HCT116 (cell line): ENCODE measurements around the gene IFITM10. TPM values are rescaled to one million over a fixed set of nuclear protein-coding genes. Genes with fewer than 3 reads are reported as not detected.

Experiments used
- ATAC-seq: fragments of 200-7000 bp; cut with Tn5 transposase; 2 replicates; pipeline ENCODE4 v1.9.1; 2020; ENCODE audit warnings: mild to moderate bottlenecking, moderate library complexity
- BruUV-seq: library from RNA; stranded (reverse); fragments of 400-500 nt; replicated peaks from 2 replicates; lab custom pipeline; 2021; lab: Mats Ljungman, UMichigan
- CTCF ChIA-PET: fragments of 300-600 bp; sonication (Branson Sonifier 250); formaldehyde crosslinking; loops from one replicate; lab custom pipeline; 2021; ENCODE audit warnings: antibody characterized with exemption; lab: Charles Lee
- POLR2A ChIA-PET: fragments of 300-600, 350-600 bp; sonication (Branson Sonifier 250); formaldehyde crosslinking; loops from one replicate; lab custom pipeline; 2021; ENCODE audit warnings: antibody characterized with exemption; lab: Charles Lee
- RAD21 ChIA-PET, 2 experiments: fragments of 300-600 bp; sonication (Branson Sonifier 250); formaldehyde crosslinking; loops; one replicate each; lab custom pipeline; 2023; ENCODE audit warnings: low total read pairs in 2 of 2; ENCODE audit not compliant: uncharacterized antibody in 2 of 2, unreplicated experiment in 2 of 2, low non-redundant PET in 1 of 2; lab: Charles Lee
- DNase-seq: peaks from one replicate; pipeline ENCODE4 v3.0.0-alpha.2; 2010; ENCODE audit warnings: low read depth, low spot score
- H2AFZ ChIP-seq: fragments of 200-600 bp; shearing (Covaris generic), sonication (generic); 2 replicates; pipeline ENCODE4 v1.6.1; 2017; ENCODE audit warnings: low read depth, mixed run types, mixed read lengths, antibody characterized with exemption, low read length; ENCODE audit not compliant: poor library complexity, severe bottlenecking
- H3K27ac ChIP-seq: 2 replicates; pipeline ENCODE4 v1.5.1; 2012; ENCODE audit warnings: low read depth, low read length
- H3K27me3 ChIP-seq: fragments of 200-600 bp; sonication (generic); 2 replicates; pipeline ENCODE4 v1.6.1; 2016; ENCODE audit warnings: mixed run types, low read length, mixed read lengths; ENCODE audit not compliant: insufficient read depth
- H3K36me3 ChIP-seq, 2 experiments: fragments of 200-500 bp in 1 of 2; fragments of 200-600 bp in 1 of 2; sonication (Bioruptor generic) in 1 of 2; sonication (generic) in 1 of 2; 2 replicates each; pipeline versions ENCODE4 v1.5.1 to v1.6.1; 2014 to 2016; ENCODE audit warnings: low read length in 2 of 2, inconsistent platforms in 1 of 2, mixed read lengths in 1 of 2, mixed run types in 1 of 2; ENCODE audit not compliant: insufficient read depth in 2 of 2, control insufficient read depth in 1 of 2
- H3K4me1 ChIP-seq, 2 experiments: fragments of 200-600 bp in 1 of 2; sonication (generic) in 1 of 2; 2 replicates each; pipeline versions ENCODE4 v1.5.1 to v1.6.1; 2012 to 2017; ENCODE audit warnings: low read length in 2 of 2, inconsistent platforms in 1 of 2, mild to moderate bottlenecking in 1 of 2, mixed read lengths in 1 of 2, mixed run types in 1 of 2, moderate library complexity in 1 of 2; ENCODE audit not compliant: insufficient read depth in 2 of 2, control insufficient read depth in 1 of 2
- H3K4me2 ChIP-seq: fragments of 200-600 bp; sonication (generic); 2 replicates; pipeline ENCODE4 v1.6.1; 2017; ENCODE audit warnings: mixed run types, low read length, mixed read lengths
- H3K4me3 ChIP-seq, 2 experiments: fragments of 200-600 bp in 1 of 2; sonication (generic) in 1 of 2; replicated peaks in 1 of 2; 2 replicates each; pipeline ENCODE4 v1.5.1; 2011 to 2016; ENCODE audit warnings: low read length in 2 of 2, control low read depth in 1 of 2, low read depth in 1 of 2, mild to moderate bottlenecking in 1 of 2, mixed read lengths in 1 of 2, mixed run types in 1 of 2
- H3K79me2 ChIP-seq: fragments of 200-600 bp; sonication (generic); 2 replicates; pipeline ENCODE4 v1.6.1; 2017; ENCODE audit warnings: mild to moderate bottlenecking, mixed run types, low read length, moderate library complexity, mixed read lengths; ENCODE audit not compliant: insufficient read depth
- H3K9ac ChIP-seq: fragments of 200-600 bp; sonication (generic); 2 replicates; pipeline ENCODE4 v1.6.1; 2016; ENCODE audit warnings: low read length, mixed read lengths
- H3K9me2 ChIP-seq: fragments of 200-600 bp; sonication (generic), shearing (Covaris generic); 2 replicates; pipeline ENCODE4 v1.6.1; 2017; ENCODE audit warnings: mixed run types, mild to moderate bottlenecking, moderate library complexity; ENCODE audit not compliant: insufficient read depth
- H3K9me3 ChIP-seq, 2 experiments: fragments of 200-500 bp in 1 of 2; fragments of 200-600 bp in 1 of 2; sonication (Bioruptor generic) in 1 of 2; sonication (generic) in 1 of 2; 2 replicates each; pipeline ENCODE4 v1.6.1; 2014 to 2017; ENCODE audit warnings: low read length in 2 of 2, mixed read lengths in 2 of 2, inconsistent platforms in 1 of 2, low read depth in 1 of 2, mild to moderate bottlenecking in 1 of 2, mixed run types in 1 of 2, moderate library complexity in 1 of 2; ENCODE audit not compliant: control insufficient read depth in 1 of 2, insufficient read depth in 1 of 2
- H4K20me1 ChIP-seq: fragments of 200-600 bp; sonication (generic), shearing (Covaris generic); 2 replicates; pipeline ENCODE4 v1.6.1; 2017; ENCODE audit warnings: mixed run types, mild to moderate bottlenecking, moderate library complexity; ENCODE audit not compliant: insufficient read depth
- ATF3 ChIP-seq: IDR thresholded peaks from 2 replicates; pipeline ENCODE4 v1.6.1; 2012
- CEBPB ChIP-seq: IDR thresholded peaks from 2 replicates; pipeline ENCODE4 v1.6.1; 2012; ENCODE audit warnings: low read depth
- CTCF ChIP-seq, 3 experiments: fragments of 200-600 bp in 1 of 3; sonication (generic) in 1 of 3; IDR thresholded peaks in 2 of 3; conservative IDR thresholded peaks in 1 of 3; 2 replicates each; pipeline ENCODE4 v1.5.1; 2012 to 2017; ENCODE audit warnings: low read depth in 2 of 3, low read length in 2 of 3, antibody characterized with exemption in 1 of 3, borderline replicate concordance in 1 of 3, control low read depth in 1 of 3, mild to moderate bottlenecking in 1 of 3, mixed read lengths in 1 of 3, mixed run types in 1 of 3, moderate library complexity in 1 of 3; ENCODE audit not compliant: insufficient read depth in 1 of 3
- EZH2 ChIP-seq: fragments of 200-600 bp; sonication (generic); IDR thresholded peaks from 2 replicates; pipeline ENCODE4 v1.6.1; 2017; ENCODE audit warnings: antibody characterized with exemption, mixed run types
- FOSL1 ChIP-seq: IDR thresholded peaks from 2 replicates; pipeline ENCODE4 v1.6.1; 2012; ENCODE audit warnings: low read depth
- MAX ChIP-seq: IDR thresholded peaks from 2 replicates; pipeline ENCODE4 v1.6.1; 2012
- POLR2A ChIP-seq: IDR thresholded peaks from 2 replicates; pipeline ENCODE4 v1.7.0; 2011; ENCODE audit warnings: borderline replicate concordance; ENCODE audit not compliant: insufficient read depth, insufficient read length; ENCODE audit errors: extremely low read depth
- POLR2AphosphoS5 ChIP-seq: IDR thresholded peaks from 2 replicates; pipeline ENCODE4 v1.6.1; 2011; ENCODE audit warnings: mild to moderate bottlenecking, low read depth, low read length, moderate library complexity
- REST ChIP-seq: IDR thresholded peaks from 2 replicates; pipeline ENCODE4 v1.6.1; 2012; ENCODE audit warnings: low read depth
- SP1 ChIP-seq: IDR thresholded peaks from 2 replicates; pipeline ENCODE4 v1.6.1; 2012; ENCODE audit warnings: low read depth
- TCF7L2 ChIP-seq: IDR thresholded peaks from 2 replicates; pipeline ENCODE4 v1.7.0; 2011; ENCODE audit warnings: borderline replicate concordance, inconsistent platforms; ENCODE audit not compliant: insufficient read depth, insufficient read length; ENCODE audit errors: extremely low read depth
- YY1 ChIP-seq: IDR thresholded peaks from 2 replicates; pipeline ENCODE4 v1.6.1; 2011; ENCODE audit warnings: low read length, low read depth, moderate library complexity, mild to moderate bottlenecking; ENCODE audit not compliant: insufficient replicate concordance; ENCODE audit errors: extremely low read depth
- ZBTB33 ChIP-seq: IDR thresholded peaks from 2 replicates; pipeline ENCODE4 v1.6.1; 2011; ENCODE audit warnings: mild to moderate bottlenecking, low read length, moderate library complexity; ENCODE audit not compliant: insufficient replicate concordance; ENCODE audit errors: extremely low read depth
- ZFX ChIP-seq: fragments of 450-650 bp; IDR thresholded peaks from 2 replicates; pipeline ENCODE4 v1.6.1; 2017
- ZNF274 ChIP-seq: fragments of 200-500 bp; sonication (Bioruptor generic); IDR thresholded peaks from 2 replicates; pipeline ENCODE4 v1.6.1; 2014; ENCODE audit warnings: mild to moderate bottlenecking, low read depth, low read length, inconsistent platforms
- intact Hi-C: fragments of 100-400 bp; cut with micrococcal nuclease; formaldehyde crosslinking; loops from 2 replicates; pipeline ENCODE4 v1.10.0; 2022
- total RNA-seq: library from RNA; stranded (reverse); gene quantifications from one replicate; pipeline ENCODE4 v1.2.1, GENCODE V29; 2021; ENCODE audit not compliant: unreplicated experiment

The IFITM10 gene
- total RNA-seq, 1 experiment from 2014 or later = 1.9 TPM

GRCh38 chr11:1745701-1746320 is 4.6 kb downstream of the IFITM10 start (continued):
- TF ChIP-seq ZBTB33 = no peak

- no peak overlapping the region for H2AFZ ChIP-seq
- H3K9ac ChIP-seq = no peak overlapping the region
- no peaks in the 10 kb centered on the region for H3K9me2 ChIP-seq
- no peak overlapping the region for H3K27ac ChIP-seq
- intact Hi-C loops = no loop called here
- no peaks in the 10 kb centered on the region for H3K36me3 ChIP-seq
- CTCF ChIA-PET = no interaction called here
- H3K4me3 ChIP-seq = no peak overlapping the region
- peaks cover 12% of the 10 kb centered on the region; the same call in 1 of the 2 replicates for H3K27me3 ChIP-seq
- DNase-seq (no peak), ATAC-seq (no peak)
- no peaks in the 10 kb centered on the region for H4K20me1 ChIP-seq
- no peaks in the 10 kb centered on the region for H3K79me2 ChIP-seq
- no peak overlapping the region for H3K4me2 ChIP-seq
- H3K9me3 ChIP-seq = no peaks in the 10 kb centered on the region
- POLR2A ChIA-PET = no interaction called here
- no peaks in the 10 kb centered on the region for H3K4me1 ChIP-seq
- RAD21 ChIA-PET = no interaction called here
- no TSS peak for BruUV-seq
- TF ChIP-seq FOSL1 (no peak), CTCF (IDR thresholded peaks at IDR 0.05 in 2 of 3, conservative IDR thresholded peaks at IDR 0.05 in 1 of 3; ENCODE audit: borderline replicate concordance in 1 of 3, insufficient read depth in 1 of 3, low read depth in 2 of 3, low read length in 2 of 3) (no peak), YY1 (no peak), SP1 (no peak), ZNF274 (no peak), TCF7L2 (no peak), CEBPB (no peak), REST (no peak), MAX (no peak), EZH2 (no peak), POLR2AphosphoS5 (no peak), ZFX (no peak), POLR2A (no peak), ATF3 (no peak)
Measured at GRCh38 chr11:1744891-1745700, 5.3 kb downstream of the IFITM10 start.
